DMS79 treated with DMSO at 0.1 percent for 48 hours (cell line): Measurements from ENCODE around the gene PIK3C2B.
A peak's percentile ranks its signal among the peaks of the same experiment; 100 is the strongest.
"Not testable (repeated sequence)": the region's sequence is repeated elsewhere in the genome, so short reads cannot be mapped to it uniquely, and the experiment has no call there.

Experiments used
- DNase-seq: peaks from one replicate; lab custom pipeline; 2025; lab: John Stamatoyannopoulos, UW

PIK3C2B gene

DNA sequence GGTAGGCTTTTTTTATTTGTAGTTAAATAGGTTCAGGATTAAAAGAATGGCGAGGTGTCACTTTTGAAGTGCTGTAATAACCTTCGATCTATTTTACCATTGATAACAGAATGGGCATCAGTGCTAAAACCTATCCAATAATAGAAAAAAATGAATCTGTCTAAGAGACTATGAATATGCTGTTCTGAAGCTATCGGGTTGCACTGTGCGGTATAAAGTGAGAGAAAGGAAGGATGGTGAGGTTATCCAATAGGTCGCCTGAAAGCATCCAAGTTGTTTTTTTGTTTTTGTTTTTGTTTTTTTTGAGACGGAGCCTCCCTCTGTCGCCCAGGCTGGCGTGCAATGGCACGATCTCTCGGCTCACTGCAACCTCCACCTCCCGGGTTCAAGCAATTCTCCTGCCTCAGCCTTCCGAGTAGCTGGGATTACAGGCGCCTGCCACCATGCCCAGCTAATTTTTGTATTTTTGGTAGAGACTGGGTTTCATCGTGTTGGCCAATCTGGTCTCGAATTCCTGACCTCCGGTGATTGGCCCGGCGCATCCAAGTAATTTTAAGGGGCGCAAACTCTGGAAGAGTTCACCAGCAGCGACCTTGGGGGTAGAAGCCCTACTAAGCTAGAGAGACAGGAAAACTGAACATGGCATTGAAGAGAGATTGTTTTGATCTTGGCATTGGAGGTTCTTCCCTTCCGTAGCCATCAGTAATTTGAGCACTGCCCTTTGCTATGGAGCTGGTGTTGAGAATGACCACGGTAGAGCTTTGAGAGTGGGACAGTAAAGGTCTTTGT lies 12.9 kb upstream of the PIK3C2B start:
- DNase-seq, result peak; percentile 64

GRCh38 chr1:204506969-204507316 lies 12.3 kb upstream of the PIK3C2B start:
- peak; percentile 89 for DNase-seq

- DNase-seq, result peak; percentile 83
Measured at GRCh38 chr1:204506201-204506968, 11.8 kb upstream of the PIK3C2B start.

GRCh38 chr1:204505674-204506200 lies 11.1 kb upstream of the PIK3C2B start:
- DNase-seq, result no peak

DNA sequence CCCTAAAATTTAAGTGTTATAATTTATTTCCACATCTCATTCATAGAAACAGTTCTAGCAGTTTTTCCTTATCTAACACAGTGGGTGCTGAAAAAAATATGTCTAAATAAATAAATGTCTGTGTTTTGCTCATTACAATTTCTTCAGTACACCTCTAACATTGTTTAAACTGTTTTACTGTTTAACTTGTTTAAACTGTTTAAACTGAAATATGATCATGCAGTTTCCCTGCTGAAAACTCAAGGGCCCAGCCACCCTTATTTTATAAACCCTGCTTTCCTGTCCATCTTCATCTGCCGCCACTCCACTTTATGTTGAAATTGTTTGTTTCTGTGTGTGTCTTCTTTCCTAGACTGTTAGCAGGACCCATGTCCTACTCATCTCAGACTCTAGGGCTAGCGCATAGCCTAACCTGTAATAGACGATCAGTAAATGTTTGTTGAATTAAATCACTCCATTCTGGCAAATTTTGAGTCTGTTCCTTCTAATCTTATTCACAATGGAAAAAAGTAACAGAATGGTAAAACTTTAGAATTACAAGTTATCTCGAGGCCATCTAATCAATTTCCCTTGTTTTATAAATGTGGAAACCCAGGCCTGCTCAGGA lies 9.4 kb upstream of the PIK3C2B start:
- no peak for DNase-seq

GRCh38 chr1:204503122-204503912 lies 8.7 kb upstream of the PIK3C2B start:
- DNase-seq, result peak; percentile 91

GRCh38 chr1:204502241-204502640 lies 7.6 kb upstream of the PIK3C2B start:
- no peak for DNase-seq

DNA sequence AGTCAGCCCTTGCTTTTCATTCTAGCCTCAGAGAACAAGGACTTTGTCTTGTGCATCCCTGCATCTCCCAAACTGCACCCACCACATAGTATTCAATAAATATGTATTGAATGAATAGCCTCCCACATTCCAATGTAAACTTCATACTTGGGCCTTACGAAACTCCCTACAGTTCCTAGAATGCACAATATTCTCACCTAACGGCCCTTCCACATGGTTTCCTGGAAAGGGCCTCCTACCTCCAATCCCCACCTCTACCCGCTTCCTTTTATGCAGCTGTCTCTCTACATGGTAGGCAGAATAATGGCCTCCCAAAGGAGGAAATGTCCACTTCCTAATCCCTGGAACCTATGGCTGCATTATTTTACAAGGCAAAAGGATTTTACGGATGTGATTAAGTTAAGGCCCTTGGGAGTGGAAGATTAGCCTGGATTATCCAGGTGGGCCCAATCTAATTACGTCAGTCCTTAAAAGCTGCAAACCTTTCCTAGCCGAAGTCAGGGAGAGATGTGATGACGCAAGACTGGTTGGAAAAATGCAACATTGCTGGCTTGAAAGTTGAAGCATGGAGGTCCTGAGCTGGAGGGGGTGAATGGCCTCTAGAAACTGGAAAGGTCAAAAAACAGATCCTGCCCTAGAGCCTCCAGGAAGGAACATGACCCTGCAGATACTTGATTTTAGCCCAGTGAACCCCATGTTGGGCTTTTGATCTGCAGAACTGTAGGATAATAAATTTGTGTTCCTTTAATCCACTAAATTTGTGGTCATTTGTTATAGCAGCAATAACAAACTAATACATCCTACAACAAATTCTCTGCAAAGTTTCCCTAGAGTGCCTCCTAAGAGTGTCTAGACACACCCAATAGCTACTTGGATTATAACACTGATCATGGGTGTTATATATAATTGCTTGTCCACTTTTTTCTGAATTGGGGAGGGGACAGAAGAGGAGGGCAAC lies 5.2 kb upstream of the PIK3C2B start:
- no peak for DNase-seq

GRCh38 chr1:204498981-204499380 lies 4.4 kb upstream of the PIK3C2B start:
- no peak for DNase-seq

DNA sequence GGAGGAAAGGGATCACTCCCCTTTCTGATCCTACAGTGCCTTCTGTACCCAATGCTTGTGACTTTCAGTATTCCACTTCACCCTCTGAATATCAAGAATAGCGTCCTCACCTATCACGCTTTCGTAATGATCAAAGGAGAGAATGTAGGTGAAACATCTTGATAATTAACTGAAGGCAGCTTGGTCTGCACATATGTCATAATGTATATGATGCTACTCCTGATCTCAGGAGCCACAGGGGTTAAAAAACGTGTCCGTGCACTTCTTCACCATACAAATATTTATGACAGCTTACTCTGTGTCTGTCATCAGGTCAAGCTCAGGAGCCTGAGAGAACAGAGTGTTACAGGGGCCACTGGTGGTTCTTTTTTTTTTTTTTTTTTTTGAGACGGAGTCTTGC lies 1.2 kb upstream of the PIK3C2B start:
- no peak for DNase-seq

DNA sequence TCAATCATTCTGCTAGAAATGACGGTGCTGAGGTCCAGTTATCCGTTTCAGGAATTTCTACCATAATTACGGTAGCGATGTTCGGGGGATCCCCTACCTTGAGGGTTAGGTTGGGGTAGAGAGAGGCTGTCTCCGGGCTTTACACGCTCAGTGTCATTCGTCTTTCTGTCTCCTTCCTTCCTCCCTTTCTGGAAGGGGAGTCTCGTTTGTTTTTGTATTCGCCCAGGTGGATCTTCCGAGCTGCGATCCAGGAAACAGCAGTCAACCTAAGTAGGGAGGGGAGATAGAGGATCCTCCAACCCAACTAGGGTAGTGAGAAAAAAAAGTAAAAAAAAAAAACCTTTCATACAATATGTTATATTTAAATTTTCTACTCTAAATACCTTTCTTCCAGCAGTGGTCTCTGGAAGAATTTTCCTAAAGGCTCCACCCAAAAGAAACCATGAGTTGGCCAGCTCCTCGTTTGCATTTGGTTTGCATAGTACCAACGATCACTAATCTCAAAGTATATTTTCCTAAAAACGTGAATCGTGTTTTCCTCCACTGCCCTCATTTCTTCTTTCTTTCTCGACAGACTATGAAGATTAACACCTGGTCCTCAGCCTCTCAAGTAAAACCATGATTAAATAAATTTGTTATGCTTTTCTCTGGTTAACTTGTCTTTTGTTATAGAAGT lies 611 bp upstream of the PIK3C2B start:
- no peak for DNase-seq

DNA sequence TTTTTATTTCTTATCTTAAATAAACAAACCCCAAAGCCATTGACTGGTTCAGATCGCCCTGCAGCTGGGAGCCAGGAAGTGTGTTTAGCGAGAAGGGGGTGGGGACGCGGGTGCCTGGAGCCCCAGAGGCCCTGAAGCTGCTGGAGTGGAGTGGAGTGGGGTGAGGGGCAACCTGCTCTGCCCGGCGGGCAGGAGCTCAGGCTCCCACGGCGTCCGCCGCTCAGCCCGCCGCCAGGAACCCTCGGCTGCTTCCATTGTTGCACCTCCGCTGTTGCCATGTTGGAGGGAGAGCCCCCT lies 673 bp downstream of the PIK3C2B start:
- DNase-seq, result peak; percentile 86

- peak; percentile 86 for DNase-seq
Measured at GRCh38 chr1:204493145-204493983, 1.2 kb downstream of the PIK3C2B start.

- no peak for DNase-seq
Measured at GRCh38 chr1:204491655-204492054, 3.0 kb downstream of the PIK3C2B start.

DNA sequence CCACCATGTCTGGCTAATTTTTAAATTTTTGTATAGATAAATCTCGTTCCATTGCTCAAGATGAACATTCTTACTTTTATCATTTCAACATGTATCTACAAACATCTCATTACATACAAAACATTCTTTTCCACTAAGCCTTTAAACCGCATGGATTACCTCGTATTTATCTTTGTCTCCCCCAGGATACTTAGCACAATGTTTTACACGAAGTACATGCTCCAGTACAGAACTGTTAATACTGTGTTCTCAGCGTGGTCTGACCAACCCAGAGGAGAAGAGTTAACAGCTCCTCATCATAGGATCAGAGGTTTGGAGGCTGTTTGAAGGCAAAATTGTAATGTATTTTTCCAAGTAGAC lies 7.4 kb downstream of the PIK3C2B start:
- DNase-seq, result no peak

DNA sequence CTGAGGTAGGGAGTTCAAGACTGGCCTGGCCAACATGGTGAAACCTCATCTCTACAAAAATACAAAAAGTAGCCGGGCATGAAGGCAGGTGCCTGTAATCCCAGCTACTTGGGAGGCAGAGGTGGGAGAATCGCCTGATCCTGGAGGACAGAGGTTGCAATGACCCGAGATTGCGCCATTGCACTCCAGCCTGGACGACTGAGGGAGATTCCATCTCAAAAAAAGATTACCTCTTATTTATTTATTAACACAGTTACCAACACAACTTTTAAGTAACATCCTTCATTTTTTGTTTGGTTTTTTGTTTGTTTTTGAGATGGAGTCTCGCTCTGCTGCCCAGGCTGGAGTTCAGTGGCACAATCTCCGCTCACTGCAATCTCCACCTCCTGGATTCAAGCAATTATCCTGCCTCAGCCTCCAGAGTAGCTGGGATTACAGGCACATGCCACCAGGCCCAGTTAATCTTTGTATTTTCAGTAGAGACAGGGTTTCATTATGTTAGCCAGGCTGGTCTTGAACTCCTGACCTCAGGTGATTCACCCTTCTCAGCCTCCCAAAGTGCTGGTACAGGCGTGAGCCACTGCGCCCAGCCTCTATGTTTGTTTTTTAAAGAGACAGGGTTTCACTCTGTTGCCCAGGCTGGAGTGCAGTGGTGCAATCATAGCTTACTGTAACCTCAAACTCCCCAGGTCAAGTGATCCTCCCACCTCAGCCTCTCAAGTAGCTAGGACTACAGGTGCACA lies 7.9 kb downstream of the PIK3C2B start:
- not testable (repeated sequence) for DNase-seq

GRCh38 chr1:204483791-204484190 lies 10.8 kb downstream of the PIK3C2B start:
- DNase-seq, result no peak

- peak; percentile 54 for DNase-seq
Measured at GRCh38 chr1:204480515-204480914, 14.1 kb downstream of the PIK3C2B start.
